HEK293 (cell line): ENCODE results near the gene OR52W1.

Source experiments
- CTCF ChIP-seq: fragments of 450-650 bp; formaldehyde crosslinking; IDR thresholded peaks from 2 replicates; pipeline ENCODE4 v1.5.1; 2016; ENCODE audit warnings: missing biosample characterization, missing genetic modification characterization
- SP3 ChIP-seq: fragments of 450-650 bp; formaldehyde crosslinking; IDR thresholded peaks from 2 replicates; pipeline ENCODE4 v1.5.1; 2016; ENCODE audit warnings: missing biosample characterization, missing genetic modification characterization
- ZNF596 ChIP-seq: fragments of 450-650 bp; IDR thresholded peaks from 2 replicates; pipeline ENCODE4 v1.5.0; 2018; ENCODE audit warnings: missing biosample characterization, mild to moderate bottlenecking, missing genetic modification characterization, moderate library complexity
- ZNF639 ChIP-seq: fragments of 450-650 bp; formaldehyde crosslinking; IDR thresholded peaks from 2 replicates; pipeline ENCODE4 v1.5.1; 2016; ENCODE audit warnings: missing biosample characterization, missing genetic modification characterization
- ZNF664 ChIP-seq: fragments of 450-650 bp; formaldehyde crosslinking; IDR thresholded peaks from 2 replicates; pipeline ENCODE4 v1.5.1; 2016; ENCODE audit warnings: missing biosample characterization, missing genetic modification characterization

- TF ChIP-seq SP3 (no peak), ZNF664 (tag by site-specific recombination) (no peak), CTCF (tag by site-specific recombination) (no peak), ZNF596 (tag by site-specific recombination) (no peak), ZNF639 (tag by site-specific recombination) (no peak)
Measured at GRCh38 chr11:6209801-6210200, 10.8 kb downstream of the OR52W1 start.
